Heart left ventricle (tissue), 16 donors: Measurements from ENCODE around the gene CLDN14. TPM values are rescaled to one million over a fixed set of nuclear protein-coding genes. Genes with fewer than 3 reads are reported as not detected.

Experiments
- ATAC-seq, 4 donors: fragments of 200-7000 bp; cut with Tn5 transposase; one replicate each; pipeline ENCODE4 v1.9.1; 2020 to 2022; ENCODE audit warnings: moderate library complexity in 4 of 4, mild to moderate bottlenecking in 3 of 4, moderate number of reproducible peaks in 1 of 4
- DNase-seq, 5 donors: peaks; one replicate each; pipeline ENCODE4 v3.0.0-alpha.2; 2020
- H3K27ac ChIP-seq, 12 donors: fragments of 200-600 bp; sonication (generic) in 4 of 12; one replicate each; pipeline versions ENCODE4 v1.5.0 to v1.8.0; 2016 to 2022; ENCODE audit warnings: mild to moderate bottlenecking in 2 of 12
- H3K27me3 ChIP-seq, 9 donors: fragments of 200-600 bp; sonication (generic) in 2 of 9; one replicate each; pipeline versions ENCODE4 v1.5.1 to v1.8.0; 2016 to 2022; ENCODE audit warnings: mild to moderate bottlenecking in 3 of 9
- H3K36me3 ChIP-seq, 9 donors: fragments of 200-600 bp; sonication (generic) in 2 of 9; one replicate each; pipeline versions ENCODE4 v1.5.0 to v1.8.0; 2018 to 2022; ENCODE audit warnings: mild to moderate bottlenecking in 2 of 9
- H3K4me1 ChIP-seq, 12 donors: fragments of 200-600 bp; sonication (generic) in 4 of 12; one replicate each; pipeline versions ENCODE4 v1.5.0 to v1.8.0; 2016 to 2022; ENCODE audit warnings: mild to moderate bottlenecking in 3 of 12
- H3K4me3 ChIP-seq, 12 donors: fragments of 200-600 bp; sonication (generic) in 4 of 12; one replicate each; pipeline versions ENCODE4 v1.5.0 to v1.8.0; 2017 to 2022; ENCODE audit warnings: mild to moderate bottlenecking in 9 of 12, moderate library complexity in 4 of 12
- H3K9me3 ChIP-seq, 12 donors: fragments of 200-600 bp; sonication (generic) in 4 of 12; one replicate each; pipeline versions ENCODE4 v1.5.0 to v1.8.0; 2016 to 2022; ENCODE audit warnings: mild to moderate bottlenecking in 1 of 12
- POLR2A ChIP-seq, 2 donors: fragments of 450-650 bp; IDR thresholded peaks; one replicate each; pipeline ENCODE4 v1.6.1; 2017; ENCODE audit warnings: antibody characterized with exemption in 2 of 2, mild to moderate bottlenecking in 2 of 2, moderate library complexity in 2 of 2
- WGBS, 4 donors: extraction: QIAGEN DNeasy Blood & Tissue Kit in 2 of 4; methylation state at CpG; one replicate each; pipeline versions ENCODE4 v1.1.5 to v1.1.7; 2013 to 2018; 5-methylcytosine and 5-hydroxymethylcytosine counted together
- intact Hi-C, 10 donors: fragments of 100-400 bp; cut with DNase I; formaldehyde crosslinking; loops; one replicate each; pipeline versions ENCODE4 v1.11.1 to v1.14.2; 2022
- polyA plus RNA-seq, 2 donors: library from polyadenylated mRNA; stranded (reverse); fragments of 200-250 nt; gene quantifications; one replicate each; pipeline ENCODE4 v1.2.3, GENCODE V29; 2013
- total RNA-seq, 9 donors: library from RNA; depleted of rRNA in 2 of 9; stranded (reverse); fragments of >200 nt in 2 of 9; fragmentation: NEBNext Ultra II Directional in 3 of 9; extraction: Animal tissue kit (Norgen Biotek cat#: 25700) in 3 of 9; gene quantifications; one replicate each; pipeline versions ENCODE4 v1.1.0 to v1.2.4, GENCODE V29; 2016 to 2023
- TF ChIP-seq, protein P1 (sequence below), 12 donors: fragments of 200-600 bp; sonication (generic) in 4 of 12; IDR thresholded peaks; one replicate each; pipeline versions ENCODE4 v1.5.0 to v1.8.0; 2018 to 2022; ENCODE audit warnings: antibody characterized with exemption in 12 of 12, mild to moderate bottlenecking in 5 of 12
- donor health status: ischemic (EF 13 %, LVEDD 7.1; RV severe dilation, severe dysfunction).
- donor health status: healthy with polysubstance abuse.
- donor health status: DM: no; HTN: yes; CAD: no.
- donor health status: DM: no; HTN: no; CAD: no.
- donor health status: ischemic (EF 25% LVEDD 6.9; RV normal size, moderate dysfunction).
- donor health status: ischemic (EF 25% LVEDD 5.7; RV mildly dilated, moderate dysfunction).
- donor health status: healthy.
- donor health status: DM: yes; HTN: yes; CAD: no.
- donor health status: ischemic (EF 35%, LVEDD 5.7; RV mildly dilated, moderate dysfunction).
- donor health status: nonischemic (EF 11% LVEDD 7.7; RV severe dilation, severe dysfunction).
- donor health status: DM: yes; HTN: yes; CAD: no.
- donor health status: PGD.
- donor health status: ischemic (EF 29% LVEDD 5.4; RV normal size, mild dysfunction).
- donor health status: nonischemic (EF 23%, LVEDD 6.1; RV moderate dilation, normal function).

The CLDN14 gene
- total and polyA plus RNA-seq, 11 donors = not detected

DNA sequence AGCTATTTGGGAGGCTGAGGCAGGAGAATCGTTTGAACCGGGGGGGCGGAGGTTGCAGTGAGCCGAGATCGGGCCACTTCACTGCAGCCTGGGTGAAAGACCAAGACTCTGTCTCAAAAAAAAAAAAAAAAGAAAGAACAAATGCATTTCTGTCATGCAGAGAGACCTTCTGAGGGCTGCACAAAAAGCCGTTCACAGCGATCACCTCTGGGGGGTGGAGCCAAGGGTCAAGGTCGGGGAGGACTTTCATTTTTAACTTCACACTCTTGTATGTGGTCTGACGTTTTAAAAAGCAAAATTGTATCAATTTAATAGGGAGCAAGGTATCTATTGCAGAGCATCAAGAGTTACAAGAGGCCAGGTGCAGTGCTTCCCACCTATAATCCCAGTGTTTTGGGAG, 26.6 kb upstream of the CLDN14 start:
- Histone ChIP-seq H3K27me3 (peaks cover 0 to 8% (median 0%) of the 10 kb centered on the region in 9 donors), H3K36me3 (no peaks in the 10 kb centered on the region), H3K27ac (no peak overlapping the region), H3K4me3 (no peak overlapping the region), H3K9me3 (no peaks in the 10 kb centered on the region), H3K4me1 (no peaks in the 10 kb centered on the region)
- DNase-seq (no peak), ATAC-seq (no peak)
- intact Hi-C loops = loop anchor here in 2 of 10 donors (5.0 to 10.0 kb wide), 2 partner anchors 421 to 508 kb away; no protein-coding TSS in a partner anchor
- TF ChIP-seq, protein P1, sequence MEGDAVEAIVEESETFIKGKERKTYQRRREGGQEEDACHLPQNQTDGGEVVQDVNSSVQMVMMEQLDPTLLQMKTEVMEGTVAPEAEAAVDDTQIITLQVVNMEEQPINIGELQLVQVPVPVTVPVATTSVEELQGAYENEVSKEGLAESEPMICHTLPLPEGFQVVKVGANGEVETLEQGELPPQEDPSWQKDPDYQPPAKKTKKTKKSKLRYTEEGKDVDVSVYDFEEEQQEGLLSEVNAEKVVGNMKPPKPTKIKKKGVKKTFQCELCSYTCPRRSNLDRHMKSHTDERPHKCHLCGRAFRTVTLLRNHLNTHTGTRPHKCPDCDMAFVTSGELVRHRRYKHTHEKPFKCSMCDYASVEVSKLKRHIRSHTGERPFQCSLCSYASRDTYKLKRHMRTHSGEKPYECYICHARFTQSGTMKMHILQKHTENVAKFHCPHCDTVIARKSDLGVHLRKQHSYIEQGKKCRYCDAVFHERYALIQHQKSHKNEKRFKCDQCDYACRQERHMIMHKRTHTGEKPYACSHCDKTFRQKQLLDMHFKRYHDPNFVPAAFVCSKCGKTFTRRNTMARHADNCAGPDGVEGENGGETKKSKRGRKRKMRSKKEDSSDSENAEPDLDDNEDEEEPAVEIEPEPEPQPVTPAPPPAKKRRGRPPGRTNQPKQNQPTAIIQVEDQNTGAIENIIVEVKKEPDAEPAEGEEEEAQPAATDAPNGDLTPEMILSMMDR (IDR thresholded peaks at IDR 0.05) = no peak
- no peak for TF ChIP-seq POLR2A (IDR thresholded peaks at IDR 0.05)
- 81 to 85% (median 82%) methylated on average over 9 of the region's 9 CpGs for WGBS, 4 donors

DNA sequence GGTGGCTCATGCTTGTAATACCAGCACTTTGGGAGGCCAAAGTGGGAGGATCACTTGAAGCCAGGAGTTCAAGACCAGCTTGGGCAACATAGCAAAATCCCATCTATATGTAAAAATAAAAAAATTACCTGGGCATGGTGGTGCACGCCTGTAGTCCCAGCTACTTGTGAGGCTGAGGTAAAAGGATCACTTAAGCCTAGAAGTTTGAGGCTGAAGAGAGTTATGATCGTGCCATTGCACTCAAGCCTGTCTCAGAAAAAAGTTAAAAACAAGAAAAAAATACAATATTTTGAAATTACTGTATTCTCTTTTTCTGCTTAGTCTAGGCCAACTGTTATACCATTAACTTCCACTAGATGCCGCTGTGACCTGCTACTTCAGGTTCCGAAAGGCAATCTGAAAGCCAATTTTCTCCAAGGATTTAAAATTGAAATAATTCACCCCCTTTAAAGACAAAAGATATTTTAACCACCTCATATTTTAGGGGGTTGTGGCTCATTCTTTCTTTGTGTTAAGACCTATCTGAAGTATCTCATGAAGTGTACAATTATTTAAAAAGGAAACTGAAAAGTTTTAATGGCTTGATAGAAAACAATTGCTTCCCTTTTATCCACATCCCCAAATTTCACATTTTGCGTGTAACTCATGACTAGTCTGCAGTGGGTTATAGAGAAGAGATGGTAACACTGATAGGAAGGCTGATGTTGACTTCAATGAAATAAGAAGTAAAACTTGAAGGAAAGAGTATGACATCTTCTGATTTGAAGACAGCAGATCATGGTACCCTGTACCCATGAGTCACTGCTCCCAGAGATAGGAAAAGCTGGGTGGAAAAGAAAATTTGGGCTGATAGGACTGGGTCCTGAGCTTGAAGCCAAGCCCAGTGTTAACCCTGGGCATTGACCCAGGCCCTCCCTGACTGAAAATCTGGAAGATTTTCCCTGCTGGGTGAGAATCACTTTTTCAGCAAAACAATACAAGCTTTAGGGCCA, 24.4 kb upstream of the CLDN14 start:
- Histone ChIP-seq H3K27me3 (peaks cover 0 to 8% (median 0%) of the 10 kb centered on the region in 9 donors), H3K36me3 (no peaks in the 10 kb centered on the region), H3K4me1 (peaks cover 0 to 8% (median 0%) of the 10 kb centered on the region in 12 donors), H3K9me3 (no peaks in the 10 kb centered on the region), H3K27ac (no peak overlapping the region), H3K4me3 (no peak overlapping the region)
- peak in 1 of 5 donors; percentile 21 for DNase-seq
- WGBS, 4 donors = 28 to 37% (median 34%) methylated on average over 5 of the region's 5 CpGs
- no peak for ATAC-seq
- no peak for TF ChIP-seq POLR2A (IDR thresholded peaks at IDR 0.05)
- TF ChIP-seq, protein P1 (IDR thresholded peaks at IDR 0.05) = peak; percentile 90 to 97 (median 92)
- intact Hi-C loops = loop anchor here in 9 of 10 donors (1.0 to 10.0 kb wide), 7 partner anchors 77 to 510 kb away; no protein-coding TSS in a partner anchor

DNA sequence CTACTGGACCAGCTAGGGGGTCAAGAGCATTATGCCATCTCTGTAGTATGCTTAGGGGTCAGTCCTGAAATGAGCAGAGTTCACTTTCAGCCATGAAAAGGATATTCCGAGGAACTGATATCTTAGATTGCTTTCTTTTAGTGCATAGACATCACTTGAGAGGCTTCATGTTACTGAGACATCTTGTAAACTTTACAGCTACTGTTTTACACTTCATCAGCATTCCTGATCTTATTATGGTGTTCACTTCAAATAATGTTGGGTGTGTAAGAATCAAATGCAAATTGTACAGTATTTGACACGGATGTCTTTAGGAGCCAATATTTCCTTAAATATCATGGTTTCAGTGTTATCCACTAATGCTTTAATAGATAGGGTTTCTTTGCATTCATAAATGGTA, 22.4 kb upstream of the CLDN14 start:
- intact Hi-C loops = loop anchor here in 5 of 10 donors (2.0 to 10.0 kb wide), 5 partner anchors 75 to 512 kb away; no protein-coding TSS in a partner anchor
- no peak for DNase-seq
- Histone ChIP-seq H3K36me3 (no peaks in the 10 kb centered on the region), H3K9me3 (no peaks in the 10 kb centered on the region), H3K27ac (no peak overlapping the region), H3K4me1 (peaks cover 0 to 8% (median 0%) of the 10 kb centered on the region in 12 donors), H3K27me3 (peaks cover 0 to 8% (median 0%) of the 10 kb centered on the region in 9 donors), H3K4me3 (no peak overlapping the region)
- TF ChIP-seq, protein P1 (IDR thresholded peaks at IDR 0.05) = no peak
- no peak for TF ChIP-seq POLR2A (IDR thresholded peaks at IDR 0.05)
- WGBS, 4 donors = 75 to 82% (median 79%) methylated on average over 2 of the region's 2 CpGs
- ATAC-seq = no peak

DNA sequence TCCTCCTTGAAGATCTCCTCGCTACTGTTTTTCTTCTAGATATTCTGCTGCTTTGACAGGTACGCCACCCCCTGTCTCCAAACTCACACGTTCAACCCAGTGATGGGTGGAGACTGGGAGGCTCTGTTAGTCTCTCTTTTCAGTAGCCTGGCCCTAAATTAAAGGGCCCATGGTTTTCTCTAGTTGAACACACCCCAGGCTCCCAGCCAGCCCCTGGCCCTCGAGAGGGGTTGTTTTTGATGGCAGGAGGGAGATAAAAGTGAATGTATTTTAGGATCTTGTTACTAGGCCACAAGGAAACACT, 21.6 kb upstream of the CLDN14 start:
- intact Hi-C loops = loop anchor here in 4 of 10 donors (5.0 to 10.0 kb wide), 4 partner anchors 74 to 513 kb away; no protein-coding TSS in a partner anchor
- 62 to 69% (median 65%) methylated on average over 4 of the region's 4 CpGs for WGBS, 4 donors
- Histone ChIP-seq H3K4me3 (no peak overlapping the region), H3K27ac (no peak overlapping the region), H3K4me1 (peaks cover 0 to 8% (median 0%) of the 10 kb centered on the region in 12 donors), H3K9me3 (no peaks in the 10 kb centered on the region), H3K36me3 (no peaks in the 10 kb centered on the region), H3K27me3 (peaks cover 0 to 8% (median 0%) of the 10 kb centered on the region in 9 donors)
- ATAC-seq (no peak), DNase-seq (no peak)
- no peak for TF ChIP-seq POLR2A (IDR thresholded peaks at IDR 0.05)
- TF ChIP-seq, protein P1 (IDR thresholded peaks at IDR 0.05) = no peak
